ENCODE measurements around the gene MICAL3. TPM values are rescaled to one million over a fixed set of nuclear protein-coding genes. Genes with fewer than 3 reads are reported as not detected.

MICAL3 gene
- total and polyA plus RNA-seq, 9 of the 15 experiments (the other 6 are each of a cell fraction or from before 2014, with no cell fraction given), result 0.53 to 32.1 (median 12.3) TPM

GRCh38 chr22:17882162-17882561 is 142.2 kb downstream of the MICAL3 start:
- no peak for DNase-seq (ENCODE audit: extremely low read depth in 1 of 4, low spot score in 3 of 4)
- WGBS (ENCODE audit: insufficient coverage, low coverage, missing lambda C conversion rate), result 65% methylated on average over 2 of the region's 2 CpGs
- CTCF ChIA-PET (ENCODE audit: low intra/inter-chr PET ratio), result no interaction called here

More at GRCh38 chr22:17882162-17882561, 142.2 kb downstream of the MICAL3 start:
- no peak overlapping the region for H3K4me2 ChIP-seq (ENCODE audit: insufficient read depth, low read length)
- no TSS peak for BruUV-seq (replicated peaks)
- no peak overlapping the region for H3K4me3 ChIP-seq
- no peaks in the 10 kb centered on the region for H3K27me3 ChIP-seq (ENCODE audit: control insufficient read depth in 2 of 2, insufficient read depth in 2 of 2, low read length in 2 of 2)
- no peaks in the 10 kb centered on the region for H3K9me1 ChIP-seq (ENCODE audit: control insufficient read depth, insufficient read depth, low read length)
- intact Hi-C loops (cut with micrococcal nuclease), result no loop called here
- peaks cover 56% of the 10 kb centered on the region for H3K36me3 ChIP-seq (ENCODE audit: control insufficient read depth, insufficient read depth, low read length)
- POLR2A ChIA-PET, result no interaction called here
- no peak overlapping the region for H2AFZ ChIP-seq (ENCODE audit: low read depth, low read length)
- H3K9me3 ChIP-seq (replicated peaks; ENCODE audit: control insufficient read depth, insufficient read depth, low read depth, low read length), result no peaks in the 10 kb centered on the region
- in situ Hi-C loops (cut with MboI), result no loop called here
- no peaks in the 10 kb centered on the region for H4K20me1 ChIP-seq (replicated peaks; ENCODE audit: control insufficient read depth, insufficient read depth, low read length)
- ATAC-seq, result no peak
- no peak for FAIRE-seq
- H3K9ac ChIP-seq (ENCODE audit: insufficient read depth in 1 of 2, low read depth in 2 of 2, low read length in 2 of 2), result no peak overlapping the region
- no peak overlapping the region for H3K27ac ChIP-seq (ENCODE audit: extremely low read depth, low read depth, low read length)
- TF ChIP-seq ZC3H11A (IDR thresholded peaks at IDR 0.05; ENCODE audit: low read depth, low read length) (no peak), TRIM24 (IDR thresholded peaks at IDR 0.05) (no peak), KAT2B (IDR thresholded peaks at IDR 0.05; ENCODE audit: low read depth, low read length) (no peak), ZSCAN32 (CRISPR knock-in tag; IDR thresholded peaks at IDR 0.05) (no peak), FOS (IDR thresholded peaks at IDR 0.05; ENCODE audit: extremely low read depth, insufficient read length) (no peak), RHOXF2B (CRISPR knock-in tag; conservative IDR thresholded peaks at IDR 0.05) (no peak), ZNF695 (CRISPR knock-in tag; IDR thresholded peaks at IDR 0.05) (no peak), FOXO4 (CRISPR knock-in tag; IDR thresholded peaks at IDR 0.05) (no peak), E4F1 (CRISPR knock-in tag; IDR thresholded peaks at IDR 0.05; ENCODE audit: borderline replicate concordance) (no peak), NR2C1 (IDR thresholded peaks at IDR 0.05) (no peak), NR2C1 (tag; IDR thresholded peaks at IDR 0.05) (no peak), CREB5 (CRISPR knock-in tag; IDR thresholded peaks at IDR 0.05) (no peak)
- peaks cover 0 to 3% of the 10 kb centered on the region in 2 experiments; a peak in 1 of 5 replicates for H3K4me1 ChIP-seq (replicated peaks in 1 of 2; ENCODE audit: control insufficient read depth in 2 of 2, insufficient read depth in 2 of 2, low read length in 2 of 2)
- no peaks in the 10 kb centered on the region for H3K79me2 ChIP-seq (ENCODE audit: control insufficient read depth, insufficient read depth, low read length)

Measured in K562 (cell line).